Activated CD4-positive, alpha-beta T cell treated with anti-CD3 and anti-CD28 coated beads, Interleukin-2, amount 50 U/mL, for 4 hours (primary cell): Measurements from ENCODE around the gene ACKR4.
"Not testable (repeated sequence)": the region's sequence is repeated elsewhere in the genome, so short reads cannot be mapped to it uniquely, and the experiment has no call there.

ENCODE experiments used
- DNase-seq, 2 experiments: peaks; one replicate each; pipeline ENCODE4 v3.0.0-alpha.2; 2020

Gene ACKR4

DNA sequence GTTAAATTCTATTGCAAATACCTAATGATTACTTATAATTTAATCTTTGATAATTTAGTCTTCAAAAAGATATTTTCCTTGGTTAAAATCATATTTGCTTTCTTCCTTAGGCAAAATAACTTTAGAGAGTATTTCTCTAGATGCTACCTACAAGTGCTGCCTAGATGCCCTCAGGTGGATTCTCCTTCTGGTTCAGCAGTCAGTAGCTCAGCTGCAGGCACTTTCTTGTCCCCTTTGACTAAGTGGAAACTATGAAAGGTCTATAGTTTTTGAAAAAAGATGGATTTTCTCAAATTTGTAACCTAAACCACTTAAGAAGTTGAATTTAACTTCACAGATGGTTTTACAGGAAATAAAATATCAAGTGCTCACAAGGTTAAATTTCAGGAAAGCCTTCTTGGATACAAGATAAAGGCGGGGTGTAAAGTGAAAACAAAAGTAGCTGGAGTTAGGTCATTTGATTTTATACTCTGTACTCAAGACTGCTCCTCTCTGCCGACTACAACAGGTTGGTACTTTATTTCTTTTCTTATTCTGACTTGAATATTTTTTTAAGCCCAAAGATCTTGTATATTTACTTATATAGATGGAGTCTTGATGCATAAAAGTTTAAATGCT lies at the start of gene ACKR4:
Gene ACKR4, plus strand, starts transcription at position 455 of the 618 bp plus-strand sequence. CDS start 3,128 bp downstream, outside the sequence.
- DNase-seq: no peak

- no peak for DNase-seq
These were observed 47.9 kb upstream of the ACKR4 start for GRCh38 chr3:132549169-132549568.

- no peak for DNase-seq
These were observed 47.0 kb upstream of the ACKR4 start for GRCh38 chr3:132549890-132550578.

DNA sequence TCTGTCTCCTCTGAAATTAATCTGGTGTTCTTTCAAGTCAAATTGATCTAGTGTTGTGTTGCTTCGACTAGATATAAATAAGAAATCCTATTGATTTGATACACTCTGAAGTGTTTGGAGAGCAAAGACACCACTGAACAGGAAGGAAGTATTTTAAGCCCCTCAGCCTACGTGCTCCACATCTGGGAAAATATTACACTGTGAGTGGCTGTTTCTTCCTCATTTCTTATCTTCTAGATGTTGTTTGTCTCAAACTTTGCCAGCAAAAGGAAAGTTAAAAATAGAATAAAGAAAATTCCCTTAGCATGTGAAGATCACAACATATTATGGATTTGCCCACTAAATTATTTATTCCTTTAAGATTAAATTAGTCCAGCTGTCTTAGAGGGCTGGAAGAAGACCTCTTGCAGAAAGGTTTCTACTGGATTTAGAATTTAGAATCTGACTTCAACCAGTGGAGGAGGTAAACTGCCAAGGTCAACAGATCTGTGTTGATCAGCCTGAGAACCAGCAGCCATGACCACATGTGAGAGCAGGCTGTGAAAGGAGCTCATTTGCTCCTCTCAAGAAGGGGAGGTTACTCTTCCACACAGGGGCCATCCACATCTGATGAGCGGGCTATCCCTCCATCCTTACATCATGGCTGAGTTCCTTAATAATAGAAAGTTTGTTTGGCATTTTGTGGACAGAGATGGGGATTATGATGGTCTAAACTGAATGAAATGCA lies 46.3 kb upstream of the ACKR4 start:
- DNase-seq: no peak

DNA sequence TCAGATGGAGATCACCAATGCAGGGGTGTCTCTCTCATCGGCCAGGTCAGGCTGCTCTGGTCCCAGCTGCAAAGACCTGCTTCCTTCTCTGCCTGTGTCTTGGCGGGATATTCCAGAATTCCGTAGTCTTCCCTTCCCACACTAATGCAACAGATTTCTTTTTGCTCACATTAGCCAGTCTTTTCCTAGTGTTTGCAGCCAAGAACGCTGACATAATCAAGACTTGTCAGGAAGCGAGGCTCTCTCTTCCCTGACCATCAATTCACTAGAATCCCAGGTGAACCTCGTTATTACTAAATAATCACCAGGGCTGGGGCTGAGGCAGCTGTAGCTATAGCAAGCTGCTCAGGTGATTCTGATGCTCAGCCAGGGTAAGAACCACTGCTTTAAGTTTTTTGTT lies 43.2 kb upstream of the ACKR4 start:
- DNase-seq: no peak

GRCh38 chr3:132554437-132554836 lies 42.6 kb upstream of the ACKR4 start:
- no peak for DNase-seq

DNA sequence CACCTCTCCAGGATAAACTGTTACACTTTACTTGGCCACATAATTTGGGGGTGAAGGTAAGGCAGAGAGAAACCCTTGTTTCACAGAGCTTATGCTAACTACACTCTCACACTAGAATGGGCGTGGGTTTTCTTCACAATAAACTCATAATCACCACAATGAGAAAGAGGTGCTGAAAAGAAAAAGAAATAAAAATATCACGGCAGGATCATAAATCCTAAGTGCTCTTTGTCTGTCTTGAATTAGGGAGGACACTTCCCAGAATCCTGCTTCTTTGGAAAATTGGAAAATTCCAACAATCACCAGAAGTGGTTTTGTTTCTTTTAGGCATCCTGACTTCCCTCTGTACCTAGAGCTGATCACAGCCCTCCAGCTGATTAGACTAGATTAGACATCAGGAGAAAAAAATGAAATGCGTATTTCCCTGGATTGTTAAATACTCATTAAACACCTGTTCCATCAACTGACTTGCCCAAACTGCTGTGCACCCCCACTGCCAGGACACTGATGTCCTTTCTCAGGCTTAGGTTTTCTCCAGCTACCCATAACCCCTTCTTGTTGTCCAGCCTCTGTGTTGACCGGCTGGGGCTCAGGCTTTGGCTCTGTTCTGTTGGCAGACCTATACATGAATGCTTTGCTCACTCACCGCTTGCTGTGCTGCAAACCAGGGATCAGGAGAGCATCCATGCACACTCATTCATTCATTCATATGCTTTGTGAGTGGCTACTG lies 41.6 kb upstream of the ACKR4 start:
- DNase-seq: no peak

DNA sequence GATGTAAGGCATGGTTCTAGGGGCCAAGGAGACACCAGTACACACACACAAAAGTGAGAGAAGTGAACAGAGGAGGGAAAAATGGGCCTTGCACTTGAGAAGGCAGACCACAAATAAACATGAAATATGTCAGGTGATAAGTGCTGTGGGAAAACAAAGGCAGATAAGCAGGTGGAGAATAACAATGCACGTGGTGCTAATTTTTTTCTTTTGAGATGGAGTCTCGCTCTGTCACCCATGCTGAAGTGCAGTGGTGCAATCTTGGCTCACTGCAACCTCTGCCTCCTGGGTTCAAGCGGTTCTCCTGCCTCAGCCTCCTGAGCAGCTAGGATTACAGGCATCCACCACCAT lies 41.1 kb upstream of the ACKR4 start:
- not testable (repeated sequence) for DNase-seq

- no peak for DNase-seq
These were observed 40.4 kb upstream of the ACKR4 start for GRCh38 chr3:132556508-132557159.

DNA sequence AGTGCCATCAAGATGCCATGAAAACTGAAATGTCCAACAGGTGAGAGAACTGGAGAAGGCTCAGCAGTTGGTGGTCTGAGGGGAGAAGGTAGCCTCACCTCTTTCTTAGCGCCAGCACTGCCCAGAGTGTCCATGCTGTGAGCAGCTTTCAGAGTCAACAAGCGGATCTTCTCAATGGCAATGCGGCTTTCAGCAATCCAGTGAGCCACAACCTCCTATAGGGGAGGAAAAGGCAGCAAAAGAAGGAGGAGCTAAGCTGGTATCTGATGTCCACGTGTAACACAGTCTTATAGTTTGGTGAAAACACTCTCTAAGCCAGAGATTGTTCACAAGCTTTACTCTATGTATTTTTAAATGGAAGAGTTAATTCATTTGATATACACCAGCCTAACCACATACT lies 36.1 kb upstream of the ACKR4 start:
- DNase-seq: no peak

GRCh38 chr3:132563420-132564069 lies 33.5 kb upstream of the ACKR4 start:
- DNase-seq: no peak

GRCh38 chr3:132564070-132564465 lies 33.0 kb upstream of the ACKR4 start:
- DNase-seq: no peak

DNA sequence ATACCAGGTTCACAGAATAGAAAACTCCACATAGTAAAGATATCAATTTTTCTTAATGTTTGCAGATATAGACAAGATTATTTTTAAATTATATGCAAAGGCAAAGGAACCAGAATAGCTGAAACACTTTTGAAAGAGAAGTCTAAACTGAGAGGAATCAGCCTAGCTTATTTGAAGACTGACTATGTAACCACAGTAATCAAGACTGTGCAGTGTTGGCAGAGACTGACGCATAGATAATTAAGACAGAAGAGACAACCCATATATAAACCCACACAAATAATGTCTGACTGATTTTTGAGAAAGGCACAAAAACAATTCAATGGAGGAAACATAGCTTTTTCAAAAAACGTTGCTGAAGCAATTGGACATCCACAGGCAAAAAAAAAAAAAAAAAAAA lies 28.6 kb upstream of the ACKR4 start:
- no peak for DNase-seq

- DNase-seq: no peak
These were observed 27.9 kb upstream of the ACKR4 start for GRCh38 chr3:132569153-132569552.

GRCh38 chr3:132569580-132569979 lies 27.5 kb upstream of the ACKR4 start:
- DNase-seq: no peak

DNA sequence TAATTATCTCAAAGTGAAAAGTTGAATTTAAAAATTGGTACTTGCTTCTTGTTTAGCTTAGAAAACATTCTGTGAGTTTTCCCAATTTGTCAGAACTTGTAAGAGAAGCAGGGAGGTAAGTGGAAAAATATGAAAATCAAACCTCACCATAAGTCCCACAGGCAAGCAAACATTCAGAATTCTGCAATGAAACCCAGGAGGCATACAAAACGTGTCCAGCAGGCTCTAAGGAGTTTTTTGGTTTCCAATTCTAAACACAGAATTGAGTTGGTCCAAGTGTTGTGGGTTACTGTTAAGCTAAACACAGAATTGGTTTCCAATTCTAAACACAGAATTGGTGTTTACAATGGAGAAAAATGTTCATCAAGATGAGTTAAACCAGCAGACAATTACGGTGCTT lies 27.1 kb upstream of the ACKR4 start:
- DNase-seq: no peak

GRCh38 chr3:132573797-132574211 lies 23.3 kb upstream of the ACKR4 start:
- DNase-seq: no peak

- DNase-seq: no peak
These were observed 9.7 kb upstream of the ACKR4 start for GRCh38 chr3:132587401-132587800.

DNA sequence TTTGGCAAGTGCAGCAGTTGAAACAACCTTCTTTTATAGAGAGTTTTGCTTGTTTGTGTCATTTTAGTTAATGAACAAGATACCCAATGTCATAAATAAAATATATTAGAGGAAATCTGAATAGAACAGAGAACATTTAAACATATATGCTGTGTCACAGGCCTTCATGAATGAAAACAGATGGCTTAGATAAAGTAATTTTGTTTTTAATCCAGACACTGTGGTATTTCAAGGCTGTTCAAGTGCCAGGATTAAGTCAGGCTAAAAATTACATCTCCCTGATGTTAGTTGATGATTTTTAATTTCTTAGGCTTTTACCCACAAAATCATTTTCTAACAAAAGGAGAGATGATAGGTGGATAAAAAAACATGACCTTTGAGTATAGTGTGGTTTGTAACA lies 4.9 kb upstream of the ACKR4 start:
- DNase-seq: no peak

GRCh38 chr3:132593241-132593946 lies 3.7 kb upstream of the ACKR4 start:
- no peak for DNase-seq

DNA sequence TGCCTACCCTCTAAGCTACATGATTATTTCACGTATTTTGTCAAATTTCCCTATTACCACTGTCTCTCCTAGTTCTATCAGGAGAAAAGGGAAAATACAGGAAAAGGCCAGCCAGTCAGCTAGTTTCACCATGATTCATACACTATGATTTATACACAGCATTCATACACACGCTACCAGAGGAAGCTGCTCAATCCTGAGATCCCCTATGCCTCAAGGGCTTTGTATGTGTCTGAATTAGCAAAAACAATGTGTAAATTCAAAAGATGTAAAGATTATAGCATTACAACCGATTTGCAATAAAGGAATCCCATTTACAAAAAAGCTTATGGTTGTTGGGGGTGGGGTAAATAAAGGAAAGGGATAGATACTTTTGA lies 3.1 kb upstream of the ACKR4 start:
- DNase-seq: no peak

- no peak for DNase-seq
These were observed 2.6 kb upstream of the ACKR4 start for GRCh38 chr3:132594498-132594897.
